Middle frontal gyrus (tissue), 1 donor: Measurements from ENCODE around the gene SND1.

Experiments
- DNase-seq: peaks from one replicate; pipeline ENCODE4 v3.0.0-alpha.2; 2015; ENCODE audit warnings: low spot score; ENCODE audit errors: extremely low spot score

Gene SND1

DNA sequence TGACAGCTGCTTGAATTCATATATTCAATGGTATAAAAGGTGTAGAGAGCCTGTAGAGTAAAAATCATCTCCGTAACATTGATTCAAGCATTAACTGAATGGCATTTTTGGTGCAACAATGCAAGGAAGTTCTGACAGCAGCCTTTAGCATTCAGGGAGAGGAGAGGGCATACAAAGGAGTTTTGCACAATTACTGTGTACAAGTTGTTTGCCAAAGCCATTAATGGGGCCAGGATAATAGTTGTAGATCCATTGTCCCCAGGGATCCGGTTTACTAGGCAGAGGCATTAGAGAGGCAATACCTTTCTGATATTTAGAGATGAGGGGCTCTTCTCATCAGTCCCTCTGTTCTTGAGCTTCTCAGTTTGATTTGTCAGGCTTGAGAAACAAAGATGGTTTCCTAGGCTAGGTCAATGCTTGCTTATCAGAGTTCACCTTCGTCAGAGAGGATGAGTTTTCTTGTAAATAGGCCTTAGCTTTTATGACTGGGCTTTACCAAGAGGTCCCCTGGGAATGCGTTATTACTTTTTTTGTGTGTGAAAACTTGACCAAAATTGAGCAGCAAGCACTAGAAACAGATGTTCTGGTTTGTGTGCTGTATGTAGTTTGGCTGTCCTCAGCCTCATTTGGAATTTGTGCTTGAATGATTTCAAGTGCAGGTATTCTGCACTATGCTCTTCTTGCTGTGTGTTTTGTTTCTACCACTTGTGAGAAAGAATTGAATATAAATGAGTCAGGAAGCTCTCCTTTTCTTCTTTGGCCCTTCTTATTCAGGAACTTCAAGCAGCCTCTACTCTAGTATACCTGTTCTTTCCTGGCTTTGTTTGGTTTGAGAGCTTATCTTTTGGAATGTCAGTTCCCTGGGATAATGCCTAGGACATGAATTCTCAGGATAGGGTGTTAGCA is 32.0 kb downstream of the SND1 start:
- no peak for DNase-seq

GRCh38 chr7:127689194-127689772 is 37.3 kb downstream of the SND1 start:
- no peak for DNase-seq

GRCh38 chr7:127690337-127690736 is 38.3 kb downstream of the SND1 start:
- DNase-seq, result no peak

- DNase-seq, result no peak
These were observed 38.8 kb downstream of the SND1 start for GRCh38 chr7:127690806-127691205.

DNA sequence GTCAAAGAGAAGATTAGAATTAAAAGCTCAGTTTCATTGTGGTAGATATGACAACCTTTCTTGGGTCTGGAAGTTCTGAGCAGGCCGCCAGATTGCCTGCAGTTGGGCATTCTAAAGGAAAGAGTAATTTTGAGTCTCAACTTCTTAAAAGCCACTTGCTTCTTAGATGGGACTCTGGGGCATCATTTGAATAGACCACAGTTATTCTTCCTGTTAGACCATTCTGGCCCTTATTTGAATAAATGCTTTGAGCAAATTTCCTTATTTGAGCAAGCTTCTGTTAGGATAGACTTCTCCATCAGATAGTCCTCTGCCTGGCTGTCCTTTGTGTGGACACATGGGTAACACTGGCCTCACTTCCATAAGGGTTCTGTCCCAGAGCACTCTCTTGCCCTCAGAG is 40.2 kb downstream of the SND1 start:
- DNase-seq, result no peak

DNA sequence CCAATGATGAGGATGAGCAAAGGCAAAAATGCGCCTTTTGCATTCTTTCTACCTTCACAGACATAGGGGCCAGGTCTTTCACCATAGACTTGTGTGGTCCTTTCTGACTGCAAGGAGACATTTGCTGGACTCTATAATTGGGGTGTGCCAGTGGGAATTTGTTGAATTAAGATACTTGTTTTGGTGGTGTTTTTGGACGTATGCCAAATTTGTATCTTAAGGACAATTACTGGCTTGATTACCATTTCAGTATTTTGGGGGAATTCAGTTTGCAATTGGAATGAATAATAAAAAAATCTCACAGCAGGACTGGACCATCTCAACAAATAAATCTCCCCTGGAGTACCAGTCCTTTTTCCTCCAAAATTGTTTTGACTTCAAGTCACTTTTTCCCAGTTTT is 47.9 kb downstream of the SND1 start:
- no peak for DNase-seq

DNA sequence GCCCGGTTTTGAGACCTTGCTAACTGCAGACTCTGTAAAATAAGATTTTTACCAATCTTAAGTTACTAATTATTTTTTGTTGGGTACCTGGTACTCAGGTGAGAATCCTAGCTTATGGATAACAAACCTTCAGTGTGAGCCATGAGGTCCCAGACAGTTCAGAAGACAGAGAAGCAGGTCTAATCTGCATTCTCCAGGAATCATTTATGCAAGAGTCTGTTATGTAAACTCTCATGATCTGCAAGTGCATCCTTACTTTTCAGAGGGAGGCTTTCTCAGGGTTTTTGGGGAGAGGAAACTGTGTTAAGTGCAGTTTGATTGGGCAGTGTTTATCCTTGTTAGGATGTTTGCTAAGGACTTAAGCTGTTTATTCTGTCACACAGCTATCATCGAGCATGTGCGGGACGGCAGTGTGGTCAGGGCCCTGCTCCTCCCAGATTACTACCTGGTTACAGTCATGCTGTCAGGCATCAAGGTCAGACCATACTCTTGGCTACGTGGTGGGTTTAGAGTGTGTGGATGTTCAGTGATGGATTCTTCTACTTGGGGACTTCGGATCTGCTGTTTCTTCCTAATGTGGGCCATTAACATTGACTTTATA is 50.2 kb downstream of the SND1 start:
- DNase-seq, result no peak

GRCh38 chr7:127702938-127703337 is 50.9 kb downstream of the SND1 start:
- peak; percentile 28 for DNase-seq

DNA sequence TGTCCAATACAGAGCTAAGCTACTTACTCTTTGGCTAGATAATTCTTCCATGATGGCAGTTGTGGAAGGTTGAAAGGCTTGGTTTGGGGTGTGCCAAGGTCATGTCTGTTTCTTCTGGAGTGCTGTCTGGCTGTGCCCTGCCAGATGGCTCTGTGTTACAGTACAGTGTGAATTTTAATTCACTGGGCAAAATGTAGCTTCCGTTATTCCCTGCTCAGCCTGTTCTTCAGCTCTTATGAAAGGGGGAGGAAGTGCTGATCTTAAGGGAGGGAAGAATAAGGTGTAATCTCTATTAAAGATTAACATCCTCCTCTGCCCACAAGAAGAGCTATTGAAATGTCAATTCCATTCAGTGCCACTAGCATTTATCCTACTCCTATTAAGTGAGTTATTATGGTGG is 52.2 kb downstream of the SND1 start:
- no peak for DNase-seq

DNA sequence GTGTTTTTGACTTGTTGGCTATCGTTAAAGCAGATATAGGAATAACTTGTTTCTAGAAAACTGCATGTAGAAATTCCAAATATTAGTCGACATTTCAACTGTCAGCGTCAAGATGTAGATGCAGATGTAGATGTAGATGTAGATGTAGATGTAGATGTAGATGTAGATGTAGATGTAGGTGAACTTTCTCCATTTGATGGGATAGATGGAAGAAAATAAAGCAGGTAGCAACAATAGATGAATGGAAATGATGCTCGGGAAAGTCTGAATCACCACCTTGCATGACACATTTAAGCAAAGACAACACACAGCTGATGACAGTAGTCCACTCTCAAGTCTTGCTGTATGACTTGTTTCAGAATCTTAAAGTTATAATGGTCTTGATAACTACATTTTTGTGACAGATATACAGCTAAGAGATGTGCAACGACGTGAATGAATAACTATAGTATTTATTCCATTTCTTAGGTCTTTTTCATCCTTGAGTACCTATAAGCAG is 53.5 kb downstream of the SND1 start:
- no peak for DNase-seq

DNA sequence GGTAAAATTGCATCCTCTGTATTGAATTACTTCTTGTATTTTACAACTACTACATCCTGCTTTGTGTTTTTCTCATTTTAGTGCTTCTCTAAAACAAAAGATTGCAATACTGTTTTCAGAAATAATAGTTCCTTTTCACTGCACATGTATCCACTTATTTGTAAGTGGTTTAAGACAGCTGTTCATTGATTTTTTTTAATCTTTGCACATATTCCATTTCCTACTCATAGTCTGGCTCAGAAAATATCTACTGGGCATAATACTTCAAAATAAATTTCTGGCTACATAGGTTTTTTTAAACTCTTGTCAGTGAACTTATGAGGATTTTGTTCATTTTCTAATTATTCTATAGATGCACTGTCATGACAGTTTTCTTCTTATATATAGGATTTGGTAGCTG is 54.8 kb downstream of the SND1 start:
- DNase-seq, result no peak

GRCh38 chr7:127708201-127708600 is 56.2 kb downstream of the SND1 start:
- no peak for DNase-seq

- DNase-seq, result peak; percentile 78
These were observed 56.8 kb downstream of the SND1 start for GRCh38 chr7:127708788-127709187.

- no peak for DNase-seq
These were observed 58.6 kb downstream of the SND1 start for GRCh38 chr7:127710635-127711034.

- DNase-seq, result no peak
These were observed 59.9 kb downstream of the SND1 start for GRCh38 chr7:127711872-127712271.

DNA sequence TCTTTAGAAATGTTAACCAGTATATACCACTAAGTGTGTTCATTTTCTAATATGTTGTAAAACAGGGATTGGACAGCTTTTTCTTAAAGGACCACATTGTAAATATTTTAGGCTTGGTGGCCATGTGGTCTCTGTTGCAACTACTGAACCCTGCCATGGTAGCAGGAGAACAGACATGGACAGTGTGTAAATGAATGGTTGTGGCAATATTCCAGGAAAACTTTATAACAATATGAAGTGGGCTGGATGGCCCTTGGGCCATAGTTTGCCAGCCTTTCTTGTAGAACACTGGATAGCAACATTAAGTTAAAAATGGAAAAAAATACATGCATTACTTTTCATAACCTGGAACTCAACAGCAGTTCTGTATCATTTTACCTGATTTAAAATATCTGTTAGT is 61.0 kb downstream of the SND1 start:
- DNase-seq, result no peak

- no peak for DNase-seq
These were observed 61.8 kb downstream of the SND1 start for GRCh38 chr7:127713758-127714157.

GRCh38 chr7:127715272-127715671 is 63.3 kb downstream of the SND1 start:
- no peak for DNase-seq

DNA sequence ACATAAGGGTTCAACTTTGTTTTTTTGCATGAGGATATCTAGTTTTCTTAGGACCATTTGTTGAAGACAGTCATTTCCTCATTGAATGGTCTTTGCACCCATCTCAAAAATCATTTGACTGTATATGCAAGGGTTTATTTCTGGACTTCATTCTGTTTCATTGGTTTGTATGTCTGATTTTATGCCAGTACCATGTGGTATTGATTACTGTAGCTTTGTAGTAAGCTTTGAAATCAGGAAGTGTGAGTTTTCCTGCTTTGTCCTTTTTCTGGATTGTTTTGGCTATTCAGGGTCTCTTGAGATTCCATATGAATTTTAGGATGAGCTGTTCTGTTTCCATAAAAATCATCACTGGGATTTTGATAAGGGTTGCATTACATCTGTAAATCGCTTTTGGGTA is 63.9 kb downstream of the SND1 start:
- DNase-seq, result no peak

- no peak for DNase-seq
These were observed 65.7 kb downstream of the SND1 start for GRCh38 chr7:127717502-127718339.

DNA sequence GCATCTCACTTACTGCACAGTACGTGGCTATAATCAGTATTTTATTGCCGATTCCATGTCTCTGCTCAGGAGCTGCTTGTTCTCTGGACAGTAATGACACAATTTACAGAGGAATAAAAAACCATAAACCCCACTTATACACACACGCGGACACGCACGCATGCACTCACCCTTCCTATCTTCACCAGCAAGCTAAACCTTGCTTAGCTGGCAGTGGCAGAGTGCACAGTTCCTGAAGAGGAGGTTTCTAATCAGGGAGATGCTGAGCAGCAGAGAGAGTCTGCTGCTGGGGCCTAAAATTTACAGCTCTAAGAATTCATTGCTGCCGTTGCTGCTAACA is 66.3 kb downstream of the SND1 start:
- DNase-seq, result peak; percentile 33

GRCh38 chr7:127726476-127726875 is 74.5 kb downstream of the SND1 start:
- no peak for DNase-seq
